Erythroblast (primary cell): ENCODE results near the gene ACER1.

Experiments
- DNase-seq, 2 experiments: peaks; one replicate each; lab custom pipeline; 2025; lab: John Stamatoyannopoulos, UW
- GATA1 ChIP-seq: IDR thresholded peaks from 2 replicates; pipeline ENCODE4 v1.6.1; 2011; ENCODE audit warnings: low read depth, mild to moderate bottlenecking, control low read depth, low read length, moderate library complexity
- POLR2A ChIP-seq: IDR thresholded peaks from 2 replicates; pipeline ENCODE4 v1.6.1; 2011; ENCODE audit warnings: mild to moderate bottlenecking, low read length

ACER1 gene

DNA sequence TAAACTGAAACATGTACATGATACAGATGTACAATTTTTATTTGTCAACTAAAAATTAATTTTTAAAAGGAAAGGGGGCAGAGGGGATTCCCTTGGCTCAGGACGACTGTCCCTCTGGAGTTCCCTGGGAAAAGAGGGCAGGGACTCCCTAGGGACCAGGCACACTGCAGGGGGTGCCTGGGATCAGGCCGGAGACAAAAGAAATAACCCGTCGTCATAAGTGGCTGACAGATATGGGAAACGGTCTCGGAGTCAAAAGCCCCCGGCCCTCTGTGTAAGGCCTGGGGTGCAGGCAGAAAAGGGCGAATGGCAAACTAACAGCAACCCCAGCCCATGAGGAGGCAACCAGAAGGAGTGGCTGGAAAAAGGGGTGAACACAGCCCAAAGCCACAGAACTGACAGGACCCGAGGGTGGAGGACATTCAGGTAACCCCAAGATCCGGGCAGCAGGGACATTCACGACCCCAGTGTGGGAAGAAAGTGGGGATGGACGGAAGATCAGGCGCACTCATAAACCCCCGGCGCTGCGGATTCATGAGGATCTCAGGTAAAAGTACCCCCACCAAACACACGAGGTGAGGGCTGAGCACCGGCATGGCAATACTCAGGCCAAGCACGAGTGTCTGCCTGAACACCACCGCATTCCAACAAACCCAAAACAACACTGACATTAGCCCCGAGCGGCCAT is 60.4 kb downstream of the ACER1 start:
- TF ChIP-seq POLR2A (no peak), GATA1 (no peak)
- no peak for DNase-seq

GRCh38 chr19:6272411-6272791 is 61.0 kb downstream of the ACER1 start:
- DNase-seq = no peak
- TF ChIP-seq GATA1 (no peak), POLR2A (no peak)

- no peak for DNase-seq
- TF ChIP-seq GATA1 (no peak), POLR2A (no peak)
These were observed 61.5 kb downstream of the ACER1 start for GRCh38 chr19:6271721-6272410.

GRCh38 chr19:6271251-6271650 is 62.2 kb downstream of the ACER1 start:
- DNase-seq = no peak
- TF ChIP-seq POLR2A (no peak), GATA1 (no peak)

GRCh38 chr19:6270822-6271221 is 62.6 kb downstream of the ACER1 start:
- no peak for TF ChIP-seq GATA1
- no peak for TF ChIP-seq POLR2A
- no peak for DNase-seq

GRCh38 chr19:6270076-6270745 is 63.2 kb downstream of the ACER1 start:
- TF ChIP-seq GATA1 = no peak
- TF ChIP-seq POLR2A = no peak
- no peak for DNase-seq

GRCh38 chr19:6269101-6269886 is 64.1 kb downstream of the ACER1 start:
- no peak for DNase-seq
- TF ChIP-seq GATA1 (no peak), POLR2A (no peak)

GRCh38 chr19:6268382-6268771 is 65.0 kb downstream of the ACER1 start:
- TF ChIP-seq POLR2A (no peak), GATA1 (no peak)
- DNase-seq = no peak

GRCh38 chr19:6267552-6268381 is 65.6 kb downstream of the ACER1 start:
- DNase-seq = no peak
- TF ChIP-seq POLR2A (no peak), GATA1 (no peak)

GRCh38 chr19:6264803-6265202 is 68.6 kb downstream of the ACER1 start:
- DNase-seq = no peak
- TF ChIP-seq POLR2A (no peak), GATA1 (no peak)

DNA sequence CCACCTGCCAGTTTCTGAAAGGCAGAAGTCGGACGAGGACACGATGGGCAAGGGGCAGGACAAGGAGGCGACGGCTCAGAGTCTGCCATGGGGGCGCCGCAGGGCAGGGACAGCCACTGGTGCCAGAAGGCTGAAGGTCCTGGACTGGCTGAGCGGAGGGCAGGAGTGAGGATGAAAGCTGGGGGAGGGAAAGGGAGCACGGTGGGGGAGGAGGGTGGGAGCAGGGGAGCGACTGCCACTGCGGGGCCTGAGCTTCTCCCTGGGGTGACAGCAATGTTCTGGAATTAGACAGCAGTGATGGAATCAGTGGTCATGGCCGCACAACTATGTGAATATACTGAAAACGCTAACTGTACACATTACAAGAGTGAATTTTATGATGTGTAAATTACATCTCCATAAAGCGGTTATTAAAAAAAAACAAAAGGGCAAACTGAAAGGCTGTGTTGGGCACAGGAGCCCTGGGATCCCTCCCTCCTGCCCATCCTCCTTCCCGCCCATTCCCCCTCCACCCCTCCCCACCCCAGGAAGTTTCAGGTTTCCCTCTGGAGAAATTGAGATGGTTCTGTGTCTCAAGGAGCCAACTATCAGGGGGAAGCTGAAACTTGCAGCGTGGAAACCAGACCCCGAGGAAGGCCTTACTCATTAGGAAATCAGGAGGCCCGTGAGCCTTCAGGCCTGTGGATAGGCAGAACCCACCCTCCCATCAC is 69.5 kb downstream of the ACER1 start:
- no peak for DNase-seq
- TF ChIP-seq POLR2A (no peak), GATA1 (no peak)

- TF ChIP-seq GATA1 = no peak
- no peak for TF ChIP-seq POLR2A
- DNase-seq = no peak
These were observed 70.1 kb downstream of the ACER1 start for GRCh38 chr19:6263306-6263705.

GRCh38 chr19:6262519-6262918 is 70.9 kb downstream of the ACER1 start:
- no peak for DNase-seq
- TF ChIP-seq POLR2A (no peak), GATA1 (no peak)
